Endothelial cell of umbilical vein (primary cell): Measurements from ENCODE around the gene KRT33A. TPM values are rescaled to one million over a fixed set of nuclear protein-coding genes. Genes with fewer than 3 reads are reported as not detected.

Source experiments
- BruUV-seq: library from RNA; stranded (reverse); fragments of 400-500 nt; replicated peaks from 2 replicates; lab custom pipeline; 2021; lab: Mats Ljungman, UMichigan
- CTCF ChIA-PET: fragments of 300-600, 350-600 bp; sonication (Branson Sonifier 250); formaldehyde crosslinking; loops from one replicate; lab custom pipeline; 2021; ENCODE audit warnings: antibody characterized with exemption, inconsistent platforms; lab: Charles Lee
- POLR2A ChIA-PET: fragments of 300-600, 350-600 bp; sonication (Branson Sonifier 250); formaldehyde crosslinking; loops from one replicate; lab custom pipeline; 2021; ENCODE audit warnings: antibody characterized with exemption, inconsistent platforms; lab: Charles Lee
- DNase-seq: peaks from one replicate; pipeline ENCODE4 v3.0.0-alpha.2; 2011; ENCODE audit warnings: low read depth, low spot score
- FAIRE-seq: peaks from 2 replicates; lab custom pipeline; 2011; peaks lifted over from hg19 to GRCh38; lab: Jason Lieb, UNC
- H2AFZ ChIP-seq: 2 replicates; pipeline ENCODE4 v1.6.0; 2012; ENCODE audit warnings: low read depth, low read length, control low read depth, inconsistent platforms
- H3K27ac ChIP-seq: 2 replicates; pipeline ENCODE4 v1.5.1; 2011; ENCODE audit warnings: low read depth, mild to moderate bottlenecking, control low read depth, low read length, moderate library complexity; ENCODE audit not compliant: insufficient read depth
- H3K27me3 ChIP-seq, 2 experiments: 2 replicates each; pipeline versions ENCODE4 v1.6.0 to v1.6.1; 2011; ENCODE audit warnings: low read length in 2 of 2, mixed read lengths in 1 of 2; ENCODE audit not compliant: control insufficient read depth in 2 of 2, insufficient read depth in 2 of 2
- H3K36me3 ChIP-seq, 2 experiments: 2 replicates in 1 of 2; 3 replicates in 1 of 2; pipeline ENCODE4 v1.5.1; 2011; ENCODE audit warnings: low read length in 2 of 2, mild to moderate bottlenecking in 1 of 2, moderate library complexity in 1 of 2; ENCODE audit not compliant: control insufficient read depth in 2 of 2, insufficient read depth in 2 of 2; ENCODE audit errors: extremely low read depth in 1 of 2
- H3K4me1 ChIP-seq: 3 replicates; pipeline ENCODE4 v1.5.1; 2011; ENCODE audit warnings: mild to moderate bottlenecking, low read length; ENCODE audit not compliant: control insufficient read depth, insufficient read depth; ENCODE audit errors: extremely low read depth
- H3K4me2 ChIP-seq: 2 replicates; pipeline ENCODE4 v1.6.1; 2011; ENCODE audit warnings: low read length, control low read depth, mixed read lengths; ENCODE audit not compliant: insufficient read depth
- H3K4me3 ChIP-seq, 3 experiments: fragments of 200-600 bp in 1 of 3; sonication (generic), shearing (Covaris generic) in 1 of 3; replicated peaks in 1 of 3; 2 replicates each; pipeline ENCODE4 v1.5.1; 2011 to 2016; ENCODE audit warnings: control low read depth in 3 of 3, low read length in 3 of 3, mild to moderate bottlenecking in 2 of 3, inconsistent platforms in 1 of 3, low read depth in 1 of 3, moderate library complexity in 1 of 3; ENCODE audit not compliant: insufficient read depth in 1 of 3
- H3K79me2 ChIP-seq: 2 replicates; pipeline ENCODE4 v1.6.0; 2012; ENCODE audit warnings: low read length, inconsistent platforms; ENCODE audit not compliant: control insufficient read depth, insufficient read depth
- H3K9ac ChIP-seq: replicated peaks from 2 replicates; pipeline ENCODE3; 2011; ENCODE audit warnings: low read length, control low read depth; ENCODE audit not compliant: insufficient read depth; ENCODE audit errors: extremely low read depth
- H3K9me1 ChIP-seq: replicated peaks from 3 replicates; pipeline ENCODE4 v1.6.0; 2011; ENCODE audit warnings: mild to moderate bottlenecking, low read length; ENCODE audit not compliant: control insufficient read depth, insufficient read depth; ENCODE audit errors: extremely low read depth
- H3K9me3 ChIP-seq: replicated peaks from 2 replicates; pipeline ENCODE4 v1.5.1; 2012; ENCODE audit warnings: low read length, inconsistent platforms; ENCODE audit not compliant: control insufficient read depth, insufficient read depth
- H4K20me1 ChIP-seq: replicated peaks from 2 replicates; pipeline ENCODE3; 2011; ENCODE audit warnings: mild to moderate bottlenecking, low read length; ENCODE audit not compliant: control insufficient read depth, insufficient read depth; ENCODE audit errors: extremely low read depth
- EZH2 ChIP-seq: IDR thresholded peaks from 2 replicates; pipeline ENCODE4 v1.6.1; 2012; ENCODE audit warnings: borderline replicate concordance, low read depth, mild to moderate bottlenecking, moderate library complexity, low read length, inconsistent platforms; ENCODE audit not compliant: severe bottlenecking
- FOS ChIP-seq: IDR thresholded peaks from 2 replicates; pipeline ENCODE4 v1.6.1; 2011; ENCODE audit warnings: mild to moderate bottlenecking, low read length, moderate library complexity, borderline replicate concordance; ENCODE audit not compliant: insufficient read depth
- GATA2 ChIP-seq: IDR thresholded peaks from 2 replicates; pipeline ENCODE4 v1.7.0; 2011; ENCODE audit warnings: low read depth, mild to moderate bottlenecking, moderate library complexity, mixed read lengths, low read length; ENCODE audit not compliant: insufficient read length, insufficient read depth
- JUN ChIP-seq: IDR thresholded peaks from 2 replicates; pipeline ENCODE4 v1.6.1; 2011; ENCODE audit warnings: borderline replicate concordance, low read depth; ENCODE audit not compliant: insufficient read length, insufficient read depth
- MYC ChIP-seq: IDR thresholded peaks from one replicate; pipeline ENCODE4 v1.6.1; 2011; ENCODE audit warnings: mild to moderate bottlenecking, low read depth, low read length
- POLR2A ChIP-seq: IDR thresholded peaks from 2 replicates; pipeline ENCODE4 v1.6.1; 2012; ENCODE audit warnings: low read depth, mild to moderate bottlenecking, control low read depth, low read length
- POLR2AphosphoS5 ChIP-seq: IDR thresholded peaks from 2 replicates; pipeline ENCODE4 v1.6.1; 2012; ENCODE audit warnings: low read depth, mild to moderate bottlenecking, control low read depth, low read length, moderate library complexity; ENCODE audit not compliant: insufficient read depth
- dilution Hi-C: fragments of 300-500 bp; cut with MboI; formaldehyde crosslinking; loops from one replicate; pipeline ENCODE4 v1.15.0; 2019; ENCODE audit warnings: low sequenced_read_pairs; ENCODE audit not compliant: extremely low pct_ligation_motif_present
- intact Hi-C: fragments of 100-400 bp; cut with micrococcal nuclease; formaldehyde crosslinking; loops from one replicate; pipeline ENCODE4 v1.10.0; 2022
- polyA plus RNA-seq, 4 experiments: library from polyadenylated mRNA; depleted of rRNA in 3 of 4; stranded (reverse) in 3 of 4; unstranded in 1 of 4; fragments of >200 nt; gene quantifications; 2 replicates each; pipeline versions ENCODE4 v1.2.1 to v1.2.3, GENCODE V29; 2011 to 2012; ENCODE audit warnings: missing spikeins in 1 of 4
- total RNA-seq: library from RNA; stranded (reverse); gene quantifications from 2 replicates; pipeline ENCODE4 v1.2.3, GENCODE V29; 2021
- TF ChIP-seq, protein P1 (sequence below), 2 donors: IDR thresholded peaks; 1 replicate in 1 of 2; 2 replicates in 1 of 2; pipeline ENCODE4 v1.5.1; 2011; ENCODE audit warnings: low read length in 2 of 2, mild to moderate bottlenecking in 2 of 2, moderate library complexity in 2 of 2, control low read depth in 1 of 2, inconsistent platforms in 1 of 2, low read depth in 1 of 2; ENCODE audit not compliant: insufficient read depth in 1 of 2; ENCODE audit errors: extremely low read depth in 1 of 2
- TF ChIP-seq, protein P2 (sequence below): IDR thresholded peaks from 2 replicates; pipeline ENCODE4 v1.6.1; 2011; ENCODE audit not compliant: insufficient read depth, insufficient read length

KRT33A gene
- total and polyA plus RNA-seq, 2 donors (not counting 3 experiments of a cell fraction or from before 2014, with no cell fraction given): not detected

DNA sequence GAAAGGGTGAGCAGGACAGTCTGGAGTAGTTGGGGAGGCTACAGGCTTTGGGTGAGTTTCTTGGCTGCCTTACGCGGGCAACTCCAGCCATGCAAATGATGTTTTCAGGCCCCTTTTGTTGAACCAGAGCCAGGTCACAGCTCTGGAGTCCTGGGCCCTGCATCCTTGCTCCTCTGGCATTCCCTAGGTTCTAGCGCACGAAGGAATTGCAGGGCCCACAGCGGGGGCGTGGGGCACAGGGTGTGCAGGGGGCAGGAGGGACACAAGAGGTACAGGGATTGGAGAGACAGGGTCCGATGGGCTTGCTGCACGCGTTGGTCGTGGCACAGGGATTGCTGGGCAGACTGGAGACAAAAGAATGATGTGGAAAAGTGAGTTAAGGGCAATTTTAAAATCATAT lies 43.2 kb upstream of the KRT33A start:
- dilution Hi-C loops (no loop called here), intact Hi-C loops (no loop called here)
- Histone ChIP-seq H3K9me1 (no peaks in the 10 kb centered on the region), H3K36me3 (no peaks in the 10 kb centered on the region), H4K20me1 (no peaks in the 10 kb centered on the region), H3K4me3 (no peak overlapping the region), H3K9ac (no peak overlapping the region), H3K4me1 (no peaks in the 10 kb centered on the region), H3K4me2 (no peak overlapping the region), H3K27me3 (peaks cover 8 to 20% of the 10 kb centered on the region in 2 experiments), H3K9me3 (no peaks in the 10 kb centered on the region), H3K79me2 (no peaks in the 10 kb centered on the region), H3K27ac (no peak overlapping the region), H2AFZ (no peak overlapping the region)
- TF ChIP-seq MYC (no peak), EZH2 (no peak), FOS (no peak), POLR2AphosphoS5 (no peak), JUN (no peak), POLR2A (no peak), GATA2 (no peak)
- TF ChIP-seq, protein P1, sequence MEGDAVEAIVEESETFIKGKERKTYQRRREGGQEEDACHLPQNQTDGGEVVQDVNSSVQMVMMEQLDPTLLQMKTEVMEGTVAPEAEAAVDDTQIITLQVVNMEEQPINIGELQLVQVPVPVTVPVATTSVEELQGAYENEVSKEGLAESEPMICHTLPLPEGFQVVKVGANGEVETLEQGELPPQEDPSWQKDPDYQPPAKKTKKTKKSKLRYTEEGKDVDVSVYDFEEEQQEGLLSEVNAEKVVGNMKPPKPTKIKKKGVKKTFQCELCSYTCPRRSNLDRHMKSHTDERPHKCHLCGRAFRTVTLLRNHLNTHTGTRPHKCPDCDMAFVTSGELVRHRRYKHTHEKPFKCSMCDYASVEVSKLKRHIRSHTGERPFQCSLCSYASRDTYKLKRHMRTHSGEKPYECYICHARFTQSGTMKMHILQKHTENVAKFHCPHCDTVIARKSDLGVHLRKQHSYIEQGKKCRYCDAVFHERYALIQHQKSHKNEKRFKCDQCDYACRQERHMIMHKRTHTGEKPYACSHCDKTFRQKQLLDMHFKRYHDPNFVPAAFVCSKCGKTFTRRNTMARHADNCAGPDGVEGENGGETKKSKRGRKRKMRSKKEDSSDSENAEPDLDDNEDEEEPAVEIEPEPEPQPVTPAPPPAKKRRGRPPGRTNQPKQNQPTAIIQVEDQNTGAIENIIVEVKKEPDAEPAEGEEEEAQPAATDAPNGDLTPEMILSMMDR (IDR thresholded peaks at IDR 0.05; ENCODE audit: extremely low read depth in 1 of 2, insufficient read depth in 1 of 2, low read depth in 1 of 2, low read length in 2 of 2): no peak
- TF ChIP-seq, protein P2, sequence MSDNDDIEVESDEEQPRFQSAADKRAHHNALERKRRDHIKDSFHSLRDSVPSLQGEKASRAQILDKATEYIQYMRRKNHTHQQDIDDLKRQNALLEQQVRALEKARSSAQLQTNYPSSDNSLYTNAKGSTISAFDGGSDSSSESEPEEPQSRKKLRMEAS: no peak
- CTCF ChIA-PET: no interaction called here
- FAIRE-seq (no peak), DNase-seq (no peak)
- no TSS peak for BruUV-seq
- POLR2A ChIA-PET: no interaction called here
